Effector CD8-positive, alpha-beta T cell (primary cell): ENCODE data around the gene SMYD5.
"Not testable (repeated sequence)": the region's sequence is repeated elsewhere in the genome, so short reads cannot be mapped to it uniquely, and the experiment has no call there.

Source experiments
- DNase-seq: peaks from one replicate; lab custom pipeline; 2025; lab: John Stamatoyannopoulos, UW
- total RNA-seq, 4 experiments: gene quantifications; one replicate each; lab custom pipeline; 2026; lab: John Stamatoyannopoulos, UW

Gene SMYD5
- total RNA-seq = 25.4 to 59.3 (median 38.0) reads per million in 4 experiments

GRCh38 chr2:73214120-73215035 lies at the start of gene SMYD5:
Gene SMYD5 (plus strand): TSS chr2:73214245. CDS start chr2:73214267, 22 bp downstream.
- peak; percentile 88 for DNase-seq

GRCh38 chr2:73165978-73166377 lies 48.1 kb upstream of the SMYD5 start:
- not testable (repeated sequence) for DNase-seq

- not testable (repeated sequence) for DNase-seq
These were observed 47.2 kb upstream of the SMYD5 start for GRCh38 chr2:73166813-73167212.

GRCh38 chr2:73168348-73168747 lies 45.7 kb upstream of the SMYD5 start:
- not testable (repeated sequence) for DNase-seq

GRCh38 chr2:73170341-73170740 lies 43.7 kb upstream of the SMYD5 start:
- not testable (repeated sequence) for DNase-seq

- DNase-seq = no peak
These were observed 41.1 kb upstream of the SMYD5 start for GRCh38 chr2:73172963-73173362.

- DNase-seq = no peak
These were observed 40.3 kb upstream of the SMYD5 start for GRCh38 chr2:73173781-73174180.

- DNase-seq = no peak
These were observed 39.8 kb upstream of the SMYD5 start for GRCh38 chr2:73174244-73174643.

GRCh38 chr2:73174941-73175662 lies 38.9 kb upstream of the SMYD5 start:
- no peak for DNase-seq

GRCh38 chr2:73175663-73176204 lies 38.3 kb upstream of the SMYD5 start:
- peak; percentile 50 for DNase-seq

- DNase-seq = no peak
These were observed 37.7 kb upstream of the SMYD5 start for GRCh38 chr2:73176205-73176880.

- DNase-seq = peak; percentile 82
These were observed 37.0 kb upstream of the SMYD5 start for GRCh38 chr2:73176881-73177644.

- DNase-seq = no peak
These were observed 36.3 kb upstream of the SMYD5 start for GRCh38 chr2:73177645-73178255.

- no peak for DNase-seq
These were observed 28.1 kb upstream of the SMYD5 start for GRCh38 chr2:73185965-73186364.

- DNase-seq = no peak
These were observed 26.5 kb upstream of the SMYD5 start for GRCh38 chr2:73187549-73187948.

- no peak for DNase-seq
These were observed 16.5 kb upstream of the SMYD5 start for GRCh38 chr2:73197579-73197978.

GRCh38 chr2:73200281-73200680 lies 13.8 kb upstream of the SMYD5 start:
- not testable (repeated sequence) for DNase-seq

- no peak for DNase-seq
These were observed 11.6 kb upstream of the SMYD5 start, which contains the start of gene NOTO for GRCh38 chr2:73202156-73203054. Gene NOTO (plus strand): TSS chr2:73202574. CDS start chr2:73202667, 93 bp downstream.

- DNase-seq = no peak
These were observed 10.9 kb upstream of the SMYD5 start for GRCh38 chr2:73203055-73203681.
